GM11168 (cell line): Measurements from ENCODE around the gene ARL8A.

ENCODE experiments used
- in situ Hi-C: fragments of 300-500 bp; cut with MboI; formaldehyde crosslinking; loops from one replicate; pipeline ENCODE4 v1.12.0; 2022; ENCODE audit warnings: low sequenced_read_pairs; ENCODE audit not compliant: unreplicated experiment

Gene ARL8A

DNA sequence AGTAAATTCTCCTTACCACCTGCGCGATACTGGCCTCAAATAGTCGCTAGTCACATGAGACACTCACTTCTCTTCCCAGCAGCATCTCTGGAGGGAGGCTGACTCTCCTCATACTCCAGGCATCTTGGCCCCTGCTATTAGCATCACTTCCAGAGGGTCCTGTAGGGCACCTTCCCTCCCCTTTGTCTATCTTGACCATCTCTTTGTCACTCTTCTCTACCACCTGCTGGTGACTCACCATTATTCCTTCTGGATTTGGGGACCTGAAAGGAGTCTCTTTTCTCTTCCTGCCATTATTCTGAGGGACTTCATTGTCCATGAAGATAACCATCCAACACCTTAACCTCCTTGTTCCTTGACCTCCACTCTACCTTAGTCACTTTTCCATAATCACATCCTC, 53.5 kb downstream of the ARL8A start:
- in situ Hi-C loops: no loop called here

GRCh38 chr1:202088206-202088605, 56.3 kb downstream of the ARL8A start:
- in situ Hi-C loops: no loop called here

DNA sequence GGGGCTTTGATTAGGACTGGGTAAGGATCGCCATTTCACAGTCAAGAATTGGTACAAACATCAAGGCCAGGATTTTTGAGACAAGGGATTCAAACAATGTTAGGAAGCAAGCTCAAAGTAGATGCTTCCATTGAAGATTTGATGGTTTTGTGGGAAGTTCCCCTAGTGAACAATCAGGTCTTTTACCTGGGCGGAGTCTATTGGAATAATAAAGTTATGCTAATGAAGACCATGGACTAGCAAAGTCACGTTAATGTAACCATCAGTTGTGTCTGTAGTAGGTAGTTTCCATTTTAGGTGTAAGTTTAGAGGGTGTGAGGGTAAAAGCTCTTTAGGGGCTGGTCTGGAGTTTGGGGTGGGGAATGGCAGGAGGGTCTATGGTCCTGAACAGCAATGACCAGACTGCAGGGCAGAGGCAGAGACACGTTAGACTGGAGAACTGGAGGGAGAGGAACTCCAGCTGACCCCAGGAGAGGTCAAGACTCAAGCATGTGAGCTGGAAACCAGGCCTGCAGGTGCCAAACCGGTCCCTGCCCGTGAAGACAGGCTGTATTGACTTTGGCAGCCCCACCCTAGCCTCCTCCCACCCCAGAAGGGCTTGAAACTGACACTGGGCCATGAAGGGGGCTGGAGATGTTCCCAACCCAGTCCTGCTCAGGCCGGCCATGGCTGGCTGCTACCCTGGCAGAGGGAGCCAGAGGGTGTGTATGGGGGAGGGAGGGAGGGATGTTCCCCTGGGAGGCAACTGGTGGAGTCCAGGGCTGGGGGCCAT, 57.8 kb downstream of the ARL8A start:
- in situ Hi-C loops: no loop called here

- in situ Hi-C loops: no loop called here
These were observed 58.7 kb downstream of the ARL8A start for GRCh38 chr1:202085682-202086373.

GRCh38 chr1:202084791-202085681, 59.5 kb downstream of the ARL8A start:
- in situ Hi-C loops: no loop called here
